Stimulated activated CD4-positive, alpha-beta T cell treated with anti-CD3 and anti-CD28 coated beads, Interleukin-12 subunit alpha, Interleukin-12 subunit beta, amount 100 ng/mL, for 4 hours (primary cell): ENCODE data around the gene CCDC3.
"Not testable (repeated sequence)": the region's sequence is repeated elsewhere in the genome, so short reads cannot be mapped to it uniquely, and the experiment has no call there.

ENCODE experiments used
- DNase-seq: peaks from one replicate; pipeline ENCODE4 v3.0.0-alpha.2; 2020

The CCDC3 gene

GRCh38 chr10:12999849-13000248 lies 1.7 kb downstream of the CCDC3 start:
- DNase-seq = no peak

DNA sequence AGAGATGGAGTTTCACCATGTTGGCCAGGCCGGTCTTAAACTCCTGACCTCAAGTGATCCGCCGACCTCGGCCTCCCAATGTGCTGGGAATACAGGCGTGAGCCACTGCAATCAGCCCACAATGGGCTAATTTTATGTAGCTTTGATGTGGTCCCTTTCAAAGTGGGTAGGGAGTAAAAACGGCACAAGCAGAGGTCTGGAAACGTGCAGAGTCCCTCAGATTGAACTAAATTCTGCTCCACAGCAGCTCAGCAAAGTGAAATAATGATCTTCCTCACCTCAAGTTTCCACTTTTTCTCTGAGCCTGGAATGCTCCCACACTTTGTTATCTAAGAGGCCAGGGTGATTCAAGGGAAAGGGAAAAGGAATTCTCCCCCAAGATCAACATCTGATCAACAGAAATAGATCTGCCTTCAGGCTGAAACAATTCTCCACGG lies 6.1 kb downstream of the CCDC3 start:
- no peak for DNase-seq

GRCh38 chr10:12993595-12993994 lies 7.9 kb downstream of the CCDC3 start:
- DNase-seq = no peak

GRCh38 chr10:12985347-12985746 lies 16.2 kb downstream of the CCDC3 start:
- no peak for DNase-seq

DNA sequence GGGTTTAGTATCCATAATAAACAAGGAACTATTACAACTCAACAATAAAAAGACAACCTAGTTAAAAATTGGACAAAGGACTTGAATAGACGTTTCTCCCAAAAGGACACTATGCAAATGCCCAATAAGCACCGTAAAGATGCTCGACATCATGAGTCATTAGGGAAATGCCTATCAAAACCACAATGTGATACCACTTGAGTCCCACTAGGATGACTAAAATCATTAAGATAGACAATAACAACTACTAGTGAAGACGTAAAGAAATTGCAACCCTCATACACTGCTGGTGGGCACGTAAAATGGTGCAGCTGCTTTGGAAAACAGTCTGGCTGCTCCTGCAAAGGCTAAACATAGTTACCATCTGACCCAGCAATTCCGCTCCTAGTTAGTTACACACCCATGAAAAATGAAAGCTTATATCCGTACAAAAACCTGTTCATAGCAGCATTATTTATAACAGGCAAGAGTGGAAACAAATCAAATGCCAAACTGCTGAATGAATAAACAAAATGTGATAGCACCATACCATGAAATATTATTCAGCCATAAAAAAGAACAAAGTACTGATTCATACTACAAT lies 17.3 kb downstream of the CCDC3 start:
- DNase-seq = no peak

DNA sequence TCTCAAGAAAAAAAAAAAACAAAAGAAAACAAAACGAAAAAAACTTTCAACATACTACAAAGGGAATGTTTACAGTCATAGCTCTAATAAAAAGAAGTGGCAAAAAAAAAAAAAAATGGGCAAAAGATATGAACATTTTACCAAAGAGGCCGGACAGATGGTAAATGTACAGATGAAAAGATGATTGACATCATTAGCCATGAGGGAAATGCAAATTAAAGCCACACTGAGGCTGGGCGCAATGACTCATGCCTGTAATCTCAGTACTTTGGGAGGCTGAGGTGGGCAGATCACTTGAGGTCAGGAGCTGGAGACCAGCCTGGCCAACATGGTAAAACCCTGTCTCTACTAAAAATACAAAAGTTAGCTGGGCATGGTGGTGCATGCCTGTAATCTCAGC lies 17.9 kb downstream of the CCDC3 start:
- not testable (repeated sequence) for DNase-seq

DNA sequence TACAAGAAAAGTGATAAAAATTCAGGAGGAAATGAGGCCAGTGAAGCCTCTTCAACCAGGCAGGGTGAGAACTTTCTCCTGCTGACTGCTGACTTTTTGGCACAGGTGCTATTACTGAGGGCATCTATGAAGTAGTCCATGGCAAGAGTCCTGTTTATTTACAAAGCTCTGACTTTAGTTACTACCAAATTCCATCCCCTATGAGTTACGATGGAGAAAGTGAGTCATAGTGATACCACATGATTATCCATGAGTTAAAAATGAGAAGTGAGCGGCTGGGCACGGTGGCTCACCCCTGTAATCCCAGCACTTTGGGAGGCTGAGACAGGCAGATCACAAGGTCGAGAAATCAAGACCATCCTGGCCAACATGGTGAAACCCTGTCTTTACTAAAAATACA lies 19.9 kb downstream of the CCDC3 start:
- no peak for DNase-seq

GRCh38 chr10:12980713-12981306 lies 20.7 kb downstream of the CCDC3 start:
- DNase-seq = no peak

DNA sequence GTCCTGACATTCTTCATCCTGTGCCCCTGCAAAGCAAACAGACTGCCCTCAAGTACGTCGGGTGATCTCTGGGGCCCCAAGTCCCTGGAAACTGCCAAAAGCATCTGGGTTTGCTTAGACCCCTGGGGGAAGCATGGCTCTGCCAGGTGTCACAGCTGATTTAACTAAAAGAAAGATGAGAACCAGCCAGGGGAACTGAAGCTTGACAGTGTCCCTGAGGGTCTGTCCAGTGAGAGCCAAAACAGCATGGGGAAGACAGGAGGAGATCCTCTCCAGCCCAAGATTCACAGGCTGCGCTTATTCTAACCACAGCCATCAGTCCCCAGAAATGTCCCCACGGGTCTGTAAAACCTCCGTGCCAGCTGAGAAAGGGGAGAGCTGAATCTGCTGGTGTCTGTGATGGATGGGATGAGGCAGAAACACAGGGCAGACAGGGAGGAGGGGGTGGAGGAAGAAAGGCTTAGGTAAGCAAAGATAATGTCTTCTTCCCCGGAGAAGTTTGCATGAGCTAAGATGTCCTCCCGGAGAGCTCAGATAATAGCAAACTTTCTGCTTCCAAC lies 21.3 kb downstream of the CCDC3 start:
- DNase-seq = no peak

GRCh38 chr10:12978891-12979290 lies 22.6 kb downstream of the CCDC3 start:
- DNase-seq = no peak

- no peak for DNase-seq
Observed at GRCh38 chr10:12975906-12976305, 25.6 kb downstream of the CCDC3 start.

DNA sequence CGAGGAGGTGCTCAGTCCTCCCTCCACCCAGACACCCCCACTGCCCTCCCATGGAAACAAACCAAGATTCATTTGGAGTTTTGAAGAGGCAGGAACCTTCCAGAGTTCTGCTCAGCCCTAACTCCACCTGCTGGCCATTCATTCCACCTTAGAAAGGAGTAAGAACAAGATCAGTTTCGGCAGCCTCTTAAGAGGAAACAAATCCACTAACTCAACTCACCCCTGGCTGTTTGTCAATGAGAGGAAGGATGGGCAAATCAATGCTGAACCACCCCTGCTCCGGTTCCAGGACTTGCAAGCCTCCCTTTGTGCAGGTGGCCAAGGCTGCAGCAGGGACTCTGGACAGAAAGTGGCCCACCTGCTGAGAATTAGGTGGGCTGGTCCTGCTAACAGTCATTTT lies 26.2 kb downstream of the CCDC3 start:
- DNase-seq = no peak

DNA sequence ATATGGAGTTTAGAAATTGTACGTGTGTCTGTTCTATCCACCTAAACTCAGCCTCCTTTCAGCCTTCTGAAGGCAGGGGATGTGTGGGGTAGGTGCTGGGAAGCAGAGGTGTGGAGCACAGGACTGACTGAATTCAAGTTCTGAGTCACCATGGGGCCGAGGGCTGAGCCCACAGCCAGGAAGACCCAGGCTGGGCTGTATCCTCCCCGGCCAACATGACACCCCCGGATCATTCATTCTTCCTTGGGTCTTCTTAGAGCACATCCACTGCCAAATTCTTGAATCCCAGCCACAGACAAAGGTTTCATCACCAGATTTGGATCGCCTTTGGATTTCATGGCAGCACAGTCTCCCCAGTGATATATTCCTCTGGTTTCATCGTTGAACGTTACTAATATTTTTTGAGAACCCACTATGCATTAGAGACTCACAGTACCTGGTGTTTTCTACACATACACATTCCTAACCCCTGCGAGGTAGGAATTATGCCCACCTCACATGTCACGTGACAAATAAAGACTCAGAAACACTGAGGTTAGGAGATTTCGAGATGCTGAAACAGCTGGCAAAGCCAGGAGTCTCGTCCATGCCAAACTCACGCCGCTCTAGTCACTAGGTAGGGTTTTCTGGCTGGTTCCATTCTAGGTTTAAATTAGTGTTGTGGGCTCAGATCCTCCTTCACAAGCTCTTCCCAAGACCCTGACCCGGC lies 26.9 kb downstream of the CCDC3 start:
- no peak for DNase-seq

GRCh38 chr10:12974078-12974477 lies 27.4 kb downstream of the CCDC3 start:
- DNase-seq = no peak

DNA sequence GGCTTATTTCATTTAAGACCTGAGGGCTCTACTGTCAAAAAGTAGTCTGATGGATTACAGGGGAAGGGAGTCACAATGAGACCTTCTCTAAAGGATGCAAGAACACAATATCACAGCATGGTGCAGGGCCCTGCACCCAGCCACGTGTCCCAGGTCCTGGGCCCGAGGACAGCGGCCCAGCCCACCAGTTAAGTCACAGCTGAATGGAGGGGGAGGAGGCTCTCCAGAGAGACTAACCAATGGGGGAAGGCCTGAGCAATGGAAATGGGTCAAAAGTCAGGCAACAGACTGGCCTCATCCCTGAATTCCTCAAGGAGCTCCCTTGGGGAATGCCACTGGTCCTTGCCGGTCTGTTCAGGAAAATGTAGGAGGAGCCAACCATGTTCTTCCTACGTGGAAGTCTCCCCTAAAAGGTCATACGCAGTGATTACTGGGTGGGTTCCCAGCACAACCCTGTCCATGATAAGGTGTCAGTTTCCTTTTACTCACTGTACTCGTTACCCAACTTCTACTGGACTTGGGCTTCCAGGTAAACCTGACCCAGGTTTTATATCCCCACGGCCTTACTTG lies 28.3 kb downstream of the CCDC3 start:
- DNase-seq = no peak

DNA sequence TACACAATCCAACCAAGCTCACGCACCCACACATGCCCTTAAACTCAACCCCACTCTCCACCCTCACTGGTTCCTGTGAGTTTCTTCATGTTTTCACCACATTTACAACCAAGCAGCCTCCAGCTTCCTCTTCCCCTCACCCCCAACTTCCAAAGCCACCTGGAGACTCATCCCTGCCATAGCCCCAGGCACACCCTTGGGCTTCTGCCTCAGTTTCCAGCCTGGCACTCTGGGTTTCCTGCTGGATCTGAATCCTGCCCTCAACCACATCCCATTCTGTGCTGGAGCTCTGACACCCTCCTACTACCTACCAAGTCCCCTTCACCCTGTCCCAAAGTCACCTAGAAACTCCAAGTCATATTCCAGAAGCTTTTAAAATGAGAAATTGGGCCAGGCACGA lies 29.4 kb downstream of the CCDC3 start:
- DNase-seq = no peak

DNA sequence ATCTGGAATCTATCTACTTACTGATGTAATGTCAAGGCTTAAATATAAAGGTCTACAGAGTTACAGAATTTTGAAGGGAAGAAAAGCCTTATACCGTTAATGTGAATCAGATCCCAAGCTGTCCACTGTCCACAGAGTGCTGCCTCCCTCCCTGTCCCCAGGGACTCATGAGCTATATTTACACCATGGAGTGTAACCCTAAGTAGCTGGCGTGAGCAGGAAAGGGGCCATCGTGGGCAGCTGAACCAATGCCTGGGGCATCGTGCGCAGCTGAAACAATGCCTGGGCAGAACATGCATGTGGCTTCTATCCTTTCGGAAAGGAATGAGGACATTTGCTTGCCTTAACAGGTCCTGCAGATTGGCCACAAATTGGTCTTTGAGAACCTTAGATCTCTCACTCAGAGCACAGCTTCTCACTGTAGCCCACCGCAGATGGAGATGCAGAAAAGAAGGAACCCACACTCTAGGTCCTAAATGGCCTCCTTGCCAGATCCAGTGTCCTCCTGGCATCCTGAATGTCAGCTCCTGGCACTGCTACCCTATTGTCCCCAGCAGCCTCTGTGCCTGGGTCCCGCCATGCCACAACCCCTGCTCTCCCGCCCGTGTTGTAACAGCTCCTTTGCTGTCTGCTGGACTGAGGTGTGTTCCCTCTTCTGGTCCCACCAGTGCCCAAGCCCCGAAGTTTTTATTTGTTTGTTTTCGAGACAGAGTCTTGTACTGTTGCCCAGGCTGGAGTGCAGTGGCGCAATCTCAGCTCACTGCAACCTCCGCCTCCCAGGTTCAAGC lies 30.3 kb downstream of the CCDC3 start:
- DNase-seq = no peak

- DNase-seq = no peak
Observed at GRCh38 chr10:12969951-12970350, 31.6 kb downstream of the CCDC3 start.

GRCh38 chr10:12966067-12966466 lies 35.4 kb downstream of the CCDC3 start:
- no peak for DNase-seq

- no peak for DNase-seq
Observed at GRCh38 chr10:12965571-12965970, 35.9 kb downstream of the CCDC3 start.

DNA sequence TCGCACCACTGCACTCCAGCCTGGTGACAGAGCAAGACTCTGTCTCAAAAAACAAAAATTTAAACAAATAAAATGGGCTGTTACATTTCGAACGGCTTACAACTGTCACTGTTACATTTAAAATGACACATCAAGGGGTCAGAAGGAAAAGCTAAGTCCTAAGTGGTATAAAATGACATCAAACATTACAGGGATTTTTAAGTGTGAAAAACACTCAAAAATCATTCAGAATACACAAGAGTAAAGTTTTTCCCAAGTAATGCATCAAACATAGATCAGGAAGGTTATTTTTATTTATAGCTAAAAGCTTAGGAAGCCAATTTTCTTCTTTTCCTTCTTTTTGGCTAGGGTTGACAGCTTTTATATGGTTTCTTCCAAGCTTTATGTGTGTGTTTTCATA lies 39.0 kb downstream of the CCDC3 start:
- DNase-seq = no peak

DNA sequence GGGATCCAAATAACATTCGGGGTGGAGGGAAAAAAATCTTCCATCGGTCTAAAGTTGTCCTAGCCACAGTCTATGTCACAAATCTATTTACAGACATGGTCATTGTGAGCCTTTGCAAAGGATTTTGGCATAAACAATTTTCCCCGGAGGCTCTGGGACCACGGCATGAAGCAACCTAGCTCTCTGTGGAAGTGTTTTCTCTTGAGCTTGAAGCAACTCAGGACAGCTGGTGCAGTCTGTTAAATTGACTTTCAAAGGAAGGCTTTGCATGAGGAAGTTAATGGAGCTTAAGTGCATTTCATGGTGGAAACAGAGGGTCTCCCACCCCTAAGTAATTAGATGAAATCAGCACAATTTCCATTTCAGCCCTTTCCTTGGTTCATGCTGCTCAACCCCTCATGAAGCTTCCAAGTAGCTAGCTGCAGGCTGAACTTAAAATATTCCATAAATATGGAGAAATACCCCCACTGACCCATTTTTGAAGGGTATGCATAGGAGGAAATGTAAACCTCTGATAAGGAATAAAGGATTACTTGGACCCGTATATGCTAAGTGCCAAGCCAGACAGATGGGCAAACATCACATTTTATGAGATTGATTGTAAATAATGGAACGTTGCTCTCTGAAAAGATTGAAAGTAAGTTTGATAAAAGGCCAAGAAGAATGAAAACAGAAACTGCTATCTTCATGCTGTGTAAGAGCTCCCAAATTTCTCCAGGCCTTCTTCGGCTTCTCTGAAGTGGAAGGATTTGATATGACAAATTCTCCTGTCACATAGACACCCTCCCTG lies 39.9 kb downstream of the CCDC3 start:
- no peak for DNase-seq
